GM12874 (cell line): ENCODE results near the gene LRRC8B.

Experiments
- CTCF ChIP-seq: IDR thresholded peaks from 2 replicates; pipeline ENCODE4 v1.5.1; 2011; ENCODE audit warnings: low read depth, mild to moderate bottlenecking, control low read depth, low read length, moderate library complexity; ENCODE audit not compliant: insufficient read depth

The LRRC8B gene

GRCh38 chr1:89578946-89579684 lies 54.5 kb downstream of the LRRC8B start:
- TF ChIP-seq CTCF: no peak

- TF ChIP-seq CTCF: no peak
These were observed 55.4 kb downstream of the LRRC8B start for GRCh38 chr1:89580036-89580435.

GRCh38 chr1:89581859-89582258 lies 57.2 kb downstream of the LRRC8B start:
- TF ChIP-seq CTCF: no peak

- no peak for TF ChIP-seq CTCF
These were observed 57.9 kb downstream of the LRRC8B start for GRCh38 chr1:89582571-89582970.

- no peak for TF ChIP-seq CTCF
These were observed 59.6 kb downstream of the LRRC8B start for GRCh38 chr1:89584211-89584610.

- TF ChIP-seq CTCF: no peak
These were observed 60.2 kb downstream of the LRRC8B start for GRCh38 chr1:89584781-89585180.

GRCh38 chr1:89587729-89588161 lies 63.1 kb downstream of the LRRC8B start:
- TF ChIP-seq CTCF: no peak
